Vagina (tissue), 2 donors: ENCODE data around the gene UQCRC1. TPM values are rescaled to one million over a fixed set of nuclear protein-coding genes. Genes with fewer than 3 reads are reported as not detected.

Experiments
- DNase-seq, 2 donors: peaks; one replicate each; pipeline ENCODE4 v3.0.0-alpha.2; 2017; ENCODE audit errors: extremely low spot score in 2 of 2
- H3K27ac ChIP-seq: fragments of 200-600 bp; sonication (generic); one replicate; pipeline ENCODE4 v1.5.1; 2019
- H3K27me3 ChIP-seq: fragments of 200-600 bp; sonication (generic); one replicate; pipeline ENCODE4 v1.5.1; 2019
- H3K36me3 ChIP-seq, 2 donors: fragments of 200-600 bp; sonication (generic); one replicate each; pipeline ENCODE4 v1.5.1; 2017 to 2019
- H3K4me1 ChIP-seq: fragments of 200-600 bp; sonication (generic); one replicate; pipeline ENCODE4 v1.5.1; 2019
- H3K4me3 ChIP-seq, 2 donors: fragments of 200-600 bp; sonication (generic); 1 replicate in 1 of 2; 2 replicates in 1 of 2; pipeline ENCODE4 v1.5.1; 2016 to 2019
- H3K9me3 ChIP-seq: fragments of 200-600 bp; sonication (generic); one replicate; pipeline ENCODE4 v1.5.1; 2019
- CTCF ChIP-seq, 3 experiments: fragments of 450-650 bp in 2 of 3; fragments of 200-600 bp in 1 of 3; sonication (generic) in 1 of 3; IDR thresholded peaks; one replicate each; pipeline ENCODE4 v1.5.1; 2017 to 2019; ENCODE audit warnings: antibody characterized with exemption in 3 of 3, mild to moderate bottlenecking in 2 of 3, moderate library complexity in 2 of 3
- POLR2A ChIP-seq, 2 donors: fragments of 450-650 bp; IDR thresholded peaks; one replicate each; pipeline ENCODE4 v1.6.1; 2017; ENCODE audit warnings: antibody characterized with exemption in 2 of 2, mild to moderate bottlenecking in 2 of 2, moderate library complexity in 2 of 2
- POLR2AphosphoS5 ChIP-seq, 2 donors: sonication (generic); formaldehyde crosslinking; IDR thresholded peaks; one replicate each; pipeline ENCODE4 v1.9.0; 2017; ENCODE audit warnings: antibody characterized with exemption in 2 of 2, mild to moderate bottlenecking in 2 of 2, low read depth in 1 of 2; ENCODE audit not compliant: insufficient read depth in 1 of 2
- intact Hi-C: fragments of 100-400 bp; cut with DNase I; formaldehyde crosslinking; loops from one replicate; pipeline ENCODE4 v1.15.1; 2023
- total RNA-seq: library from RNA; depleted of rRNA; stranded (reverse); fragments of >200 nt; gene quantifications from one replicate; pipeline ENCODE4 v1.2.3, GENCODE V29; 2016

UQCRC1 gene
- total RNA-seq, 1 donor from 2014 or later: 190 TPM

DNA sequence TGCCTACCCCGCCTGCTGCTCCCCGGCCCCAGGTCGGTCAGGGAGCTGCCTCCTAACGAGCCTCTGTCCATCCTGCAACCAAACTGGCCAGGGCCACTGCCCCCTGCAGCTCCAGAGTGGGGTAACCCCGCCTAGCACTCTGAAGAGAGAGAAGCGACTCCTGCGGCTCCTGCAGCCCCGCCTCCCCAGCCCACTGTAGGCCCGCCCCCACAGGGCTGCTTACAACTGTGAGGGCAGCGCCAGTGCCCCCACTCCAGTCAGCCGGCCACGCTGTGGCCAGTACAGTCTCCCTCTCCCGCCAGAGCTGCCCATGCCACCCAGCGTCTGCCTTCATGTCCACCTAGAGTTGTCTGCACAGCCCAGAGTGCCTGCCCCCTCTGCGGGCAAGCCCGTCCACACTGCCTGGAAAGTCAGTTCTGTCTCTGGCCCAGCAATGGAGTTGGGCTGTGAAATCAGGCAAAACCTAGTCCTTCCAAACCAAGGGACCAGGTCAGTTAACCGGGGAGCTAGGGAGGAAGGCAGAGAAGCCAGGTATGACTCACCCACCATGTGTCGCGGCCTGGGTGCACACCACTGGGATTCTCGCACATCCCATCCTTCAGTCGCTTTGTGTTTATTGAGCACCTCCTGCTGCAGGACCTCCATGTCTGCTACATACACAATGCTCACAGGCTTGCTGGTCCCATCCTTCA lies 48.3 kb downstream of the UQCRC1 start:
- Histone ChIP-seq H3K9me3 (no peaks in the 10 kb centered on the region), H3K27me3 (no peaks in the 10 kb centered on the region), H3K4me3 (peak overlapping the region; percentile 25 to 45), H3K36me3 (no peaks in the 10 kb centered on the region), H3K27ac (peak overlapping the region; percentile 74), H3K4me1 (peaks cover 46% of the 10 kb centered on the region)
- TF ChIP-seq POLR2A (IDR thresholded peaks at IDR 0.05): no peak
- peak in 1 of 2 donors; percentile 35 for TF ChIP-seq POLR2AphosphoS5 (IDR thresholded peaks at IDR 0.05; ENCODE audit: insufficient read depth in 1 of 2, low read depth in 1 of 2)
- TF ChIP-seq CTCF (IDR thresholded peaks at IDR 0.05): peak in 1 of 3 experiments; percentile 13
- intact Hi-C loops: no loop called here
- no peak for DNase-seq

GRCh38 chr3:48560648-48561018 lies 48.8 kb downstream of the UQCRC1 start:
- Histone ChIP-seq H3K4me3 (peak overlapping the region; percentile 25 to 45), H3K4me1 (peaks cover 47% of the 10 kb centered on the region), H3K27me3 (no peaks in the 10 kb centered on the region), H3K9me3 (no peaks in the 10 kb centered on the region), H3K36me3 (no peaks in the 10 kb centered on the region), H3K27ac (peak overlapping the region; percentile 74)
- no peak for DNase-seq
- intact Hi-C loops: no loop called here
- TF ChIP-seq POLR2A (IDR thresholded peaks at IDR 0.05) (no peak), CTCF (IDR thresholded peaks at IDR 0.05) (no peak), POLR2AphosphoS5 (IDR thresholded peaks at IDR 0.05; ENCODE audit: insufficient read depth in 1 of 2, low read depth in 1 of 2) (no peak)

- no peak for DNase-seq
- no peaks in the 10 kb centered on the region for H3K27me3 ChIP-seq
- TF ChIP-seq CTCF (IDR thresholded peaks at IDR 0.05): no peak
- TF ChIP-seq POLR2A (IDR thresholded peaks at IDR 0.05): no peak
- no peak for TF ChIP-seq POLR2AphosphoS5 (IDR thresholded peaks at IDR 0.05; ENCODE audit: insufficient read depth in 1 of 2, low read depth in 1 of 2)
These were observed 50.8 kb downstream of the UQCRC1 start for GRCh38 chr3:48558493-48559134.

DNA sequence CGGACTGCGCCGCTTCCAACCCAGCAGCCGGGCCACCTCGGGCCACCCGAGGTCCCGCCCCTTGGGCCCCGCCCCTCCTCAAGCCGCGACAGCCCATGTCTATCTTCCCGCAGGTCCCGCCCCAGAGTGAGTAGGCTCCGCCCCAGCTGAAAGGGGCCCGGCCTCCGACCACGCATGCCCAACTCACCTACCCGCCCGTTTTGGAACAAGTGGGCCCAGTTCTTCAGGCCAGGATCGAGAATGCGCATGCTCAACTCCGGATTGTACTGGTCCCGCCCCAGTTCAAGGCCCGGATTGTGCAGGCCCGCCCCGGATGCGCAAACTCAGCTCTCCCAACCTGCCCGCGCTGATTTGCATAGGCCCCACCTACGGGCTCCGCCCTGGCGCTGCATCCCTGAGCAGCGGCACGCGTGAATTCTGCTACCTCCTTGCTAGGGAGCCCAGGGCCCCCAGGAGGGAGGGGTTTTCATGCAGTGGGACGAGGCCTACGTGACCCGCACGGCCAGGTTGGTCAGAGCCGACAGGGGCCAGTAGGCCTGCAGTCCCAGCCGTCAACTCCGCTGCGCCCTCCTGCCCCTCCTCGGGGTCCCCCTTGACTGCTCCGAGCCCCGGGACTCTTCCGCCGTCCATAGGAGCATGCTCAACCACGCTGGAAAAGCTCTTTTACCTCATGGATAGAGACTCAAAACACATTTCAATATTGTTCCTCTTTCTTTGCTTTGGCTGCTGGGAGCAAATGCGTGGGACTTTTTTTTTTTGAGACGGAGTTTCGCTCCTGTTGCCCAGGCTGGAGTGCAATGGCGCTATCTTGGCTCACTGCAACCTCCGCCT lies 52.4 kb downstream of the UQCRC1 start, which contains the start of gene PFKFB4:
PFKFB4 (minus strand) TSS at position 8 of the 831 bp plus-strand sequence. CDS start 26 bp downstream, outside the sequence.
- intact Hi-C loops: loop anchor here (10.0 kb wide), 1 partner anchor 292 kb away; no protein-coding TSS in a partner anchor
- no peaks in the 10 kb centered on the region for H3K27me3 ChIP-seq
- no peaks in the 10 kb centered on the region for H3K9me3 ChIP-seq
- peak within 1 kb of the TSS; percentile 58 to 60 for H3K4me3 ChIP-seq
- peak; percentile 85 to 95 for TF ChIP-seq POLR2AphosphoS5 (IDR thresholded peaks at IDR 0.05; ENCODE audit: insufficient read depth in 1 of 2, low read depth in 1 of 2)
- TF ChIP-seq POLR2A (IDR thresholded peaks at IDR 0.05): no peak
- TF ChIP-seq CTCF (IDR thresholded peaks at IDR 0.05): no peak
- peak; percentile 99 for DNase-seq
- H3K4me1 ChIP-seq: peaks cover 47% of the 10 kb centered on the region
- peak within 1 kb of the TSS; percentile 83 for H3K27ac ChIP-seq
- H3K36me3 ChIP-seq: no peaks in the 10 kb centered on the region

More at GRCh38 chr3:48558493-48559134, 50.8 kb downstream of the UQCRC1 start:
- intact Hi-C loops: loop anchor here (10.0 kb wide), 1 partner anchor 294 kb away; no protein-coding TSS in a partner anchor
- no peaks in the 10 kb centered on the region for H3K9me3 ChIP-seq
- H3K4me3 ChIP-seq: no peak overlapping the region
- peak overlapping the region; percentile 1 for H3K27ac ChIP-seq
- peaks cover 47% of the 10 kb centered on the region for H3K4me1 ChIP-seq
- no peaks in the 10 kb centered on the region for H3K36me3 ChIP-seq
